DND-41 (cell line): ENCODE data around the gene BEND2.
"Not testable (repeated sequence)": the region's sequence is repeated elsewhere in the genome, so short reads cannot be mapped to it uniquely, and the experiment has no call there.

Experiments used
- ATAC-seq: fragments of 200-7000 bp; cut with Tn5 transposase; 3 replicates; pipeline ENCODE4 v1.9.1; 2021; ENCODE audit warnings: low read depth; ENCODE audit not compliant: insufficient read depth
- DNase-seq: peaks from one replicate; pipeline ENCODE4 v3.0.0-alpha.2; 2020
- H2AFZ ChIP-seq: 2 replicates; pipeline ENCODE4 v1.6.0; 2012; ENCODE audit warnings: low read depth, low read length
- H3K27ac ChIP-seq: 2 replicates; pipeline ENCODE4 v1.5.1; 2012; ENCODE audit warnings: low read length, inconsistent platforms
- H3K27me3 ChIP-seq: fragments of 200-600 bp; sonication (generic); 2 replicates; pipeline ENCODE4 v1.6.0; 2012; ENCODE audit warnings: low read length, mild to moderate bottlenecking, inconsistent platforms; ENCODE audit not compliant: insufficient read depth, poor library complexity
- H3K36me3 ChIP-seq: 2 replicates; pipeline ENCODE4 v1.5.1; 2012; ENCODE audit warnings: low read length, inconsistent platforms; ENCODE audit not compliant: insufficient read depth
- H3K4me1 ChIP-seq: 2 replicates; pipeline ENCODE4 v1.5.1; 2012; ENCODE audit warnings: mild to moderate bottlenecking, low read length; ENCODE audit not compliant: insufficient read depth
- H3K4me2 ChIP-seq: 2 replicates; pipeline ENCODE4 v1.6.0; 2012; ENCODE audit warnings: mild to moderate bottlenecking, moderate library complexity, low read length, inconsistent platforms; ENCODE audit not compliant: insufficient read depth
- H3K4me3 ChIP-seq, 2 experiments: fragments of 200-600 bp in 1 of 2; shearing (Covaris generic) in 1 of 2; 2 replicates each; pipeline ENCODE4 v1.5.1; 2012 to 2016; ENCODE audit warnings: inconsistent platforms in 2 of 2, low read length in 2 of 2, mild to moderate bottlenecking in 2 of 2, low read depth in 1 of 2, moderate library complexity in 1 of 2
- H3K79me2 ChIP-seq: 2 replicates; pipeline ENCODE4 v1.6.0; 2012; ENCODE audit warnings: low read length, inconsistent platforms; ENCODE audit not compliant: insufficient read depth
- H3K9ac ChIP-seq: 2 replicates; pipeline ENCODE4 v1.6.0; 2012; ENCODE audit warnings: low read depth, mild to moderate bottlenecking, inconsistent platforms, low read length, moderate library complexity
- H3K9me3 ChIP-seq: 2 replicates; pipeline ENCODE4 v1.5.1; 2012; ENCODE audit warnings: low read length, moderate library complexity, mild to moderate bottlenecking, inconsistent platforms; ENCODE audit not compliant: insufficient read depth, severe bottlenecking
- H4K20me1 ChIP-seq: 2 replicates; pipeline ENCODE4 v1.6.0; 2012; ENCODE audit warnings: low read length; ENCODE audit not compliant: insufficient read depth
- EZH2 ChIP-seq: IDR thresholded peaks from 3 replicates; pipeline ENCODE4 v1.6.1; 2012; ENCODE audit warnings: borderline replicate concordance, low read depth, mild to moderate bottlenecking, moderate library complexity, low read length, inconsistent platforms; ENCODE audit not compliant: severe bottlenecking
- TF ChIP-seq, protein P1 (sequence below): IDR thresholded peaks from 2 replicates; pipeline ENCODE4 v1.5.1; 2012; ENCODE audit warnings: borderline replicate concordance, low read length, moderate library complexity, mild to moderate bottlenecking; ENCODE audit not compliant: poor library complexity, severe bottlenecking; ENCODE audit errors: extremely low read depth

The BEND2 gene

DNA sequence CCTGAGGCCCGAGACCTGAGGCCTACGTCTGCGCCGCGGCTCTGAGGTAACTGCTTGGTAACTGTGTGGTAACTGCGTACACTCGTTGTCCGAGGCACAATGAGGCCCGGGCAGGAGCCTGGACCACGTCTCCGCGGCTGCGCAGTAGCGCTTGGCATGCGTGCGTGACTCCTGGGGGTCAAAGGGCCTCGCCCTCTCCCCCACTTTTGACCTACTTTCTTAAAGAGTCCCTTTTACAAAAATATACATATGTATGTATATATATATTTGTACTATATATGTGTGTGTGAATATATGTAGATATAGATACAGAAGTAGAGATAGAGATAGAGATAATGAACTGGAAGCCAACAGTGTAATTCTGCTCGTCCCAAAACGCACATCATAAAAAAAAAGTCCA lies at the start of gene BEND2:
Gene BEND2, minus strand, starts transcription at position 101 of the 400 bp plus-strand sequence. CDS start 136 bp downstream, outside the sequence.
- no peaks in the 10 kb centered on the region for H4K20me1 ChIP-seq
- ATAC-seq = no peak
- H3K79me2 ChIP-seq = no peaks in the 10 kb centered on the region
- H3K27ac ChIP-seq = no peak within 1 kb of the TSS
- no peaks in the 10 kb centered on the region for H3K27me3 ChIP-seq
- no peaks in the 10 kb centered on the region for H3K4me1 ChIP-seq
- no peak within 1 kb of the TSS for H2AFZ ChIP-seq
- no peaks in the 10 kb centered on the region for H3K36me3 ChIP-seq
- no peak for DNase-seq
- no peaks in the 10 kb centered on the region for H3K9me3 ChIP-seq
- no peak within 1 kb of the TSS for H3K4me3 ChIP-seq
- TF ChIP-seq, protein P1, sequence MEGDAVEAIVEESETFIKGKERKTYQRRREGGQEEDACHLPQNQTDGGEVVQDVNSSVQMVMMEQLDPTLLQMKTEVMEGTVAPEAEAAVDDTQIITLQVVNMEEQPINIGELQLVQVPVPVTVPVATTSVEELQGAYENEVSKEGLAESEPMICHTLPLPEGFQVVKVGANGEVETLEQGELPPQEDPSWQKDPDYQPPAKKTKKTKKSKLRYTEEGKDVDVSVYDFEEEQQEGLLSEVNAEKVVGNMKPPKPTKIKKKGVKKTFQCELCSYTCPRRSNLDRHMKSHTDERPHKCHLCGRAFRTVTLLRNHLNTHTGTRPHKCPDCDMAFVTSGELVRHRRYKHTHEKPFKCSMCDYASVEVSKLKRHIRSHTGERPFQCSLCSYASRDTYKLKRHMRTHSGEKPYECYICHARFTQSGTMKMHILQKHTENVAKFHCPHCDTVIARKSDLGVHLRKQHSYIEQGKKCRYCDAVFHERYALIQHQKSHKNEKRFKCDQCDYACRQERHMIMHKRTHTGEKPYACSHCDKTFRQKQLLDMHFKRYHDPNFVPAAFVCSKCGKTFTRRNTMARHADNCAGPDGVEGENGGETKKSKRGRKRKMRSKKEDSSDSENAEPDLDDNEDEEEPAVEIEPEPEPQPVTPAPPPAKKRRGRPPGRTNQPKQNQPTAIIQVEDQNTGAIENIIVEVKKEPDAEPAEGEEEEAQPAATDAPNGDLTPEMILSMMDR = no peak
- no peak within 1 kb of the TSS for H3K9ac ChIP-seq
- H3K4me2 ChIP-seq = no peak within 1 kb of the TSS

DNA sequence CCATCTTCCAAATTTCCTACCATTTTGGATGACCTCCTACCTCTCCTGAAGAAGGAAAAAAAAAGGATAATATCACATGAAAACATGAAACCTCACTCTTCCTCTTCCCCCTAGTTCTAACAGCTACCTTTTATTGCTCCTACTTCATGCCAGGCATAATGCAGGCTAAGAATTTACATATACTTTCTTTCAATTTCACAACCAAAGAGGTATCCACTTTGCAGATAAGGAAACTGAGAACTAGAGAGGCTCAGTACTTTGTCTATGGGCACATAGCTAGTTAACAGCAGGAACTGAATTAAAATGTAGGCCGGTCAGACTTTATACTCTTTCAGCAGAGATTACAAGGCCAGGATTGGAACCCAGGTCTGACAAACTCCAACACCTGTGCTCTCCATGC lies 34.4 kb upstream of the BEND2 start:
- no peak for ATAC-seq
- H3K79me2 ChIP-seq = no peaks in the 10 kb centered on the region
- H3K27me3 ChIP-seq = no peaks in the 10 kb centered on the region
- no peak overlapping the region for H2AFZ ChIP-seq
- H4K20me1 ChIP-seq = no peaks in the 10 kb centered on the region
- no peak overlapping the region for H3K4me2 ChIP-seq
- H3K4me3 ChIP-seq = no peak overlapping the region
- H3K27ac ChIP-seq = no peak overlapping the region
- DNase-seq = no peak
- no peak overlapping the region for H3K9ac ChIP-seq
- H3K9me3 ChIP-seq = no peaks in the 10 kb centered on the region
- TF ChIP-seq, protein P1 = no peak
- TF ChIP-seq EZH2 = no peak
- no peaks in the 10 kb centered on the region for H3K36me3 ChIP-seq
- no peaks in the 10 kb centered on the region for H3K4me1 ChIP-seq

DNA sequence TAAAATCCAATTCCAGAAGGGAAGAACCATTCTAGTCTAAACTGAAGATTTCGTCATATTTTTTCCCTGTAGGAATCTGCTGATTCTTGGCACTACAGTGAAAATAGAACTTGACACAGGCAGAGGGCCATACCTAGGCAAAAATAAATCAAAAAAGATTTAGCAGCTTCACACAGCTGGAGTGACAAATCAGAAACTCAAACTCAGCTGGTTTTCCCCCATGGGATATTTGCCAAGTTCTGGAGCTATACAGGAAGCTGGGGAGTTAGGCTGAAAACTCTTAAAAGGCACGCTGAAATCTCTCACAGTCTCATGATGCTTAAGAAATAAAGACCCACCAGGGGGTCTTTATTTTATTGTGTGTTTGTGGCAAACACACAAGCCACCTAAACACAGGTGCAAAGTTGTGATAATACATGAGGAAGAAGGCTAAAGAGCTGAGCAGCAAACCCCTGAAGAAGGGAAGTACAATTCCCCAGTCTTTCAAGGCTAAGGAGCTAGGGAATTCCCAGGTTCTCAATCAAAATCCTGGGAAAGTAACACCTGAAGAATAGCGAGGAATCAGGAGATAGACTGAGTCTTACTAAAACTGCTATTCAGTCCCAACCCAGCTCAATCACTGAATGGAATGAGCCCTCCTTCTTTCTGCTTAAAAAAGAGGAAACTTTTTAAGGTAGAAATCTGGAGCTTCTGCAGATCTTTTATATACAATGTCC lies 32.1 kb upstream of the BEND2 start:
- Histone ChIP-seq H3K4me2 (no peak overlapping the region), H3K27ac (no peak overlapping the region), H3K79me2 (no peaks in the 10 kb centered on the region), H3K36me3 (no peaks in the 10 kb centered on the region), H3K4me3 (no peak overlapping the region), H3K4me1 (no peaks in the 10 kb centered on the region), H3K9ac (no peak overlapping the region), H4K20me1 (no peaks in the 10 kb centered on the region), H2AFZ (no peak overlapping the region), H3K9me3 (no peaks in the 10 kb centered on the region), H3K27me3 (no peaks in the 10 kb centered on the region)
- no peak for TF ChIP-seq EZH2
- ATAC-seq = no peak
- no peak for DNase-seq

DNA sequence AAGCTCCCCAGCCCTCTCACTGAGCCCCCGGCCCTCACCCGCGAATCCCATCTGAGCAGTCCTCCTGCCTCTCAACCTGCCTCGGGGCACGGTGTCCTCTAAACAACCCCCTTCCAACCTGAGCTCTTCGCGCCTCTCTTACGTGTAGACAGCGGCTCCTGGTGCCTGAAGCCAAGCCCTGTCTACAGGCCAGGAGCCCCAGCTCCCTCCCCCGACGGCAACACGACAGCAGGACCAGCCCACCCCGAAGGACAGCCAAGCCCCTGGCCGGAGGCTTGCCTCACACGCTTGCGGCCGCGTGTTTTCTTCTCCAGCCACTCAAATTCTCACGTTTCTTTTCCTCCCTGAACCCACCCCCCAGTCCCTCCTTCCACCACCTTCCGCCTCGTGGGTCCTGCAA lies 9.0 kb upstream of the BEND2 start:
- not testable (repeated sequence) for H3K4me1 ChIP-seq, H4K20me1 ChIP-seq, H3K4me2 ChIP-seq, H3K9ac ChIP-seq, H3K4me3 ChIP-seq, H3K36me3 ChIP-seq, H3K27me3 ChIP-seq, DNase-seq, H2AFZ ChIP-seq, H3K27ac ChIP-seq, H3K9me3 ChIP-seq, H3K79me2 ChIP-seq, ATAC-seq
